Activated CD8-positive, alpha-beta memory T cell treated with anti-CD3 and anti-CD28 coated beads for 24 hours (primary cell): ENCODE measurements around the gene PDLIM7.

Experiments
- DNase-seq: peaks from one replicate; pipeline ENCODE4 v3.0.0-alpha.2; 2020

The PDLIM7 gene

DNA sequence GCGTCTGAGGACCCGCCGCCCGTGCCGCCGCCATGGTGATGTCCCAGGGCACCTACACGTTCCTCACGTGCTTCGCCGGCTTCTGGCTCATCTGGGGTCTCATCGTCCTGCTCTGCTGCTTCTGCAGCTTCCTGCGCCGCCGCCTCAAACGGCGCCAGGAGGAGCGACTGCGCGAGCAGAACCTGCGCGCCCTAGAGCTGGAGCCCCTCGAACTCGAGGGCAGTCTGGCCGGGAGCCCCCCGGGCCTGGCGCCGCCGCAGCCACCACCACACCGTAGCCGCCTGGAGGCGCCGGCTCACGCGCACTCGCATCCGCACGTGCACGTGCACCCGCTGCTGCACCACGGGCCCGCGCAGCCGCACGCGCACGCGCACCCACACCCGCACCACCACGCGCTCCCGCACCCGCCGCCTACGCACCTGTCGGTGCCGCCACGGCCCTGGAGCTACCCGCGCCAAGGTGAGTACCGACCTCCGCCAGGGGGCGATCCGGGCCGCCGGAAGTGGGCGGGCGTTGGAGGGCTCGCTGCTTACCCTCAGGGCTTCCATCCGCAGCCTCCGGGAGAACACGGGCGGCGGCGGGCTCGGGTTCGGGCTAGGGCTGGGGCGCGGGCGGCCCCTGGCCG, 42.3 kb downstream of the PDLIM7 start:
- DNase-seq = peak; percentile 98

DNA sequence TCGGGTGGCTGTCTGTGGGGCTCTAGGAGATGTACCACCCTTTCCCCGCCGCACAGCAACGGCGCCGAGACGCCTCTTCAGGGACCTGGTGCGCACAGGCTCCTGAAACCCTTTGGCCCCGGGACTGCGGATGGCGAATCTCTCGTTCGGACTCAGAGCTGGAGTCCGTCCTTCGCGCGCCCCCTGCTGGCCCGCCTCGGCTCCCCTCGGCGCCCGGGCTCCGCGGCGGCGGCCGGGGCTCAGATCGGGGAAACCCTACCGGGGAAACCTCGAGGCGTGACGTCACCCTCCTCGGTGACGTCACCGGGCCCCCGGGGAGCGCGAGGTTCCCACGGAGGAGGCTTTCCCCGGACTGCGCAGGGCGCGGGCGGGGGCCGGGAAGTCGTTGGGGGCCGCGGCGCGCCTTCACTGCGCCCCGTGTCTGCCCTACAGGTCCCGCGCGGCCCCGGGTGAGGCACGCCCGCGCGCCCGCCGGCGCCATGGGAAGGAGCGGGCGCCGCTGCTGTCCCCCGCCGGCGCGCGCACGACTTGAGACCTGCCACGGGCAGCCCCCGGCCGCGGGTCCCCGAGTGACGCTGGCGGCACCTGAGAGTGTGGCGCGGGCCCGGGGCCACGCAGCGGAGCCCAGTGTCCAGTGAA, 42.9 kb downstream of the PDLIM7 start:
- peak; percentile 99 for DNase-seq

DNA sequence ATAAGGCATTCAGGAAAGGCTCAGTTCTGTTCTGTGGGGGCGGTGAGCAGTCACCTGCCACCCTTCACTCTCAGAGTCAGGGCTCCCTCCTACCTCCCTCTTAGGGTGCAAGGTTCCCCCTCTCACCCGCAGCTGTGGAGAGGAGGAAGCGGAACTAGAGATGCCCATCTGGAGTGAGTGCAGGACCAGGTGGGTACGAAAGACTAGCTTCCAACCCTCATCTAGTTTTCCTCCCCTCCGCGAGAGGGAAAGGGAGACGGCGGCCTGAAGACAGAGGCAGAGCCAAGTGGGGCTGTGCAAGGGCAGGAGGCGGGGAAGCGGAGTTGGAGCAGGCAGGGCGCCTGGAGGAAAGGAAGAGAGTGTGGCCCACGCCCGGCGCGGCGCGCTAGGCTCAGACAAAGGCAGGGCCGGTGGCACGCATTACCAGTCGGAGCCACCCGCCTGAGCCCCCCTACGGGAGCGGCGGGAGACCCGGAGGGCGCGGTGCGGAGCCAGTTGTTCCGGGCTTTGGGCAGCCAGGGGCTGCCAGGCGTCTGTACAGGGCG, 43.5 kb downstream of the PDLIM7 start:
- no peak for DNase-seq

DNA sequence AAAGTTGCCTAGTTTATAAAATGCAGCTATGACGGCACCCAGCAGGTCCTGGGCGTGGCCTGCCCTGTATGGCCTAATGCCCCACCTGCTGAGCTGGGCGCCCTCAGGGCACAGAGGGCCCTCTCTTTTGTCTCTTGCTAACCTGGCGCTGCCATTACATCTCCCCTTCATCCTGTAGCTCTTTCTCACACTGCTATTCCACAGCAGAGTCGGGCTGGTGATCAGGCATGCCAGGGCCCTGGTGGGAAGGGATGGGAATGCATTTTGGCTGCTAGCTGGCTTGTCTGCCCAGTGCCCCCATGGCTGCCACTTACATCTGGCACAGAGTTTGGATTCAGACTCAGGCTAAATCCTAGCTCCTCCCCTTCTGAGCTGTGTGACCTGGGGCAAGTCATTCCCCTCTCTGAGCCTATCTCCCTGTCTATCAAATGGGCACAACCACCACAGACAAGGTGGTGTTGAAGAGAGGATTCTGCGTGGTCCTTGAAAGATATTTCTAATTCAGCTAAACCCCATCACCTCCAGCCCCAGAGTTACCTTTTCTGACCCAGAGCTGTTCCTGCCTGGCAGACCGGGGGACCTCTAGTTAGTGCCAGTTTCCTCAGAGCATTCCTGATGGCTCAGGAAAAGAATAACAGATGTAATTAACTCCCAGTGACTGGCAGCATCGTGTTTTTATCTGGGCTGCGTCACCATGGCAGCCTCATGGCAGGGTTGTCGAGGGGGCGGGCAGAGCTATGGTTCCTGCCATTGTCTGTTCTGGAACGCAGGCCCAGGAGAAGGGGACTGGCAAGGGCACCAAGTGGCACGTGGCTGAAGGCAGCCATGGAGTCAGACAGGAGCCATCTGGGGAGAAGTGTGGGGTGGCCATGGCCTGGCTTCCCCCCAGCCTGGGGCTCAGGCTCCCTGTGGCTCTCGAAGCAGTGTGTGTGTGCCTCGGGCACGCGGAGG, 44.4 kb downstream of the PDLIM7 start:
- no peak for DNase-seq

DNA sequence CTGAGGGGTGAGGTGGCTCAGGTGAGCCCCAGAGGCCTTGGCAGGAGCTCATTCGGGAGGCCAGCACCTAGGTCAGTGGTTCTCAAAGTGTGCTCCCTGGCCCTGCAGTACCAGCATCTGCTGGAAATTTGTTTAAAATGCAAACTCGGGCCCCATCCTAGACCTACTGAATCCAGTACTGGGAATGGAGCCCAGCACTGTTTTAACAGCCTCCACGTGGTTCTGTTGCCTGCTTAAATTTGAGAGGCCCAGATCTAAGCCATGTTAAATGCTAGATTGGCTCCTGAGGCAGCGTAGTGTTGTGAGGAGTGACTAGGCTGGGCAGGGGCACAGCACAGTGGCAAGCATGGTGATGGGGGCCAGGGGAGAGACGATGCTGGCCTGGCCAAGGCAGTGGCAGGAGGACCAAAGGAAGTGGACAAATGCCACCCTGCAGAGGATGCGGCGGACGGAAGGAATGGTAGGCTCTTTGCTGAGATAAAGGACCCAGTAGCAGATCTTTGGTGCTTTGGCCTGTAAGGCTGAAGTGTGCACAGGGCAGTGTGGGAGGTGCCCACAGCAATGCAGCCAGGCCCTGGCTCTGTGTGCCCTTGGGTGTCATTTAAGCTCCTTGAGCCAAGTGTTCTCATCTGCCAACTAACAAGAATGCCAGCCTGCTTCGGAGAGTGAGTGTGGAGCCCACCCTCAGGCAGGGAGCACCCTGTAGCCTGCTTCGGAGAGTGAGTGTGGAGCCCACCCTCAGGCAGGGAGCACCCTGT, 46.6 kb downstream of the PDLIM7 start:
- DNase-seq = no peak

DNA sequence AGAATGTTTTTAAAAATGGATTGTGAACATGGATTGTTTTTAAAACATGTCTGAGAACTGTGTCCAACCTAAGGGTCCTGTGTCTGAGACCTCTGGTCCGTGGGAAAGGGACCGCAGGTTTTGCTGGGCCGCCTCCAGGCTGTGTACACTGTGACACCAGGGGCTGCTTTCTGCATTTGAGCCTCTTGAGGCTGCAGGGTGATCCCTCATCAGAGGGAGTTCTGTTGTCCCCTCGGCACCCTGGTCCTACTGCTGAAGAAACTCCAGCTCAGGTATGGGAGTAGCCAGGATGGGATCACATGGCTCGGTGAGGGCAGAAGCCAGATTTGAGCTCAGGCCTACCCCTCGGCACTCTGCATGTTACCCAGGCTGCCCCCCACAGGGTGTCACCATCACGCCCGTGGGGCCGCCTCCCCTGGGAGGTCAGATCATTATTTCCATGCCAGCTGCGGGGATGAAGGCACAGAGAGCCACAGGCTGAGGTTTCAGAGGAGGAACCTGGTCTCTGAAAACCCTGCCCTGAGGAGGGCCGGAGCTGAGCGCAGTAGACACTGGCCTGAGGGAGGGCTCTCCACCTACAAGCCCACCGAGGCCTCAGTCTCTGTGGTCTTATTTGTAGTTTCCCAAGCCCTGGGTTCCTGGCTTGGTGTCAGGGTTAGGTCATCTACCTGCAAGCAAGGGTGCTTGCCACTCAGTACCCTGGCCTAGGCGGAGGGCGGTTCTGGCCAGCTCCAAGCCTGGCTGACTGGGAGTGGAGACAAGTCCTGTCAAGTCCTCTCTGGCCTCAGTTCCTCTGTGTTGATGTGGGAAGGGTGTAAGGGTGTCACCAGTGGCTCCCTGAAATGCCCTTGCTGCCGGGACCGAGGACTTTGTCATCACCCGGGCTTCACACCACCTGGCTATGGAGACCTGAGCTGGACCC, 48.0 kb downstream of the PDLIM7 start:
- DNase-seq = no peak

DNA sequence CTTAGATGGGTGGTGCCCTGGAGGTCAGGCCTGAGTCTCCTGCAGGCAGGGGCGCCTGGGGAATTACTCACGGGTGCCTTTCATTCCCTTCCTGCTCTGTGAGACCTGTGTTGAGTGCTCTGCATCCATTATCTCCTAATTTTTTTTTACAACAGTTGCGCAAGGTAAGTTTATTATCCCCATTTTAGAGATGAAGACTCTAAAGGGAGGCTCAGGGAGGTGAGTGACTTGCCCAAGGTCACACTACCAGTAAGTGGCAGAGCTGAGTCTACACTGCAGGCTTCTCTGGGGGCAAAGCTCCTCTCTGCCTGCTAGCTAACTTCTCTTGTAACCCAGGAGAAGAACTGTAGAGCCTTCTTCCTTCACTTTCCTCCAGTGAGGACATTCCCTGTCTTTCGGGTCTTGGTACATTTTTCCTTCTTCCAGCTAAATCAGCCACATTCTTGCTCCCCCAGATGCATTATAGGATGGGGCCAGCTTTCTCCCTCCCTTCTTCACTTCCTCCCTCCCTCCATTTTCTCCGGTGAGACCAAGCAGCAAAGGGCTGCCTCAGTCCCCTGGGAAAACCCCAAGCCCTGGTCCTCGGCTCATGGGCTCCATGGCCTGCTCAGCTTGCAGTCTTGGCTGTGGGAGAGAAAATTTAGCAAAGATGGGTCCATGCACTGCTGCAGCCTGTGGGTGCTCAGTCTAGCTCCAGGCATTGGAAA, 49.0 kb downstream of the PDLIM7 start:
- DNase-seq = no peak

DNA sequence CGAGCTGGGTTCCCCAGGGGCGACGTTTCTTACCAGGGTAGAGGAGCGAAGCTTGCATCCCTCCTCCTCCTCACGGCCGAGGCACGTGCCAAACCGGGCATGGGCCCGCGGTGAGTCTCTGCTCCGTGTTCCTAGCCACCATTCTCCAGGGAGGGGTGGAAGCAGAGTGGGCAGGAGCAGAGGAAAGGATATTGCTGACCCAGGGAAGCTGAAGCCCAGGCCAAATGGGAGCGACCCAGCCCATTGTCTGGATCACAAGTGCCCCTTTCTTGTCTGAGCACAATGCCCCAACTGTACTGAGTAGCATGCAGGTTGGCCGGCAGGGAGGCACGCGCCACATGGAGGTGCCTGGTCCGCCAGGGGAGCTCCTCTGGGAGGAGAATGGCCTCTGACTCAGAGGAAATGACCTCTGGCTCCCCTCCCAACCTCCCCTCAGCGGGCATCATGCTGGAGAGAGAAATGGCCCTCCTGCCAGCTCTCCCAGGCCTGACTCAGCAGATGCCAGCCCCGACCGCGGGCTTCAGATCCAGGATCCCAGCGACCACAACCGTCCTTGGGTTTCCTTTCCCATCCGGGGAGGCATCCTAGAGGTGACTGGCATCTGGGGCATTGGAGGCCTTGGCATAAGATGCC, 49.7 kb downstream of the PDLIM7 start:
- peak; percentile 78 for DNase-seq

DNA sequence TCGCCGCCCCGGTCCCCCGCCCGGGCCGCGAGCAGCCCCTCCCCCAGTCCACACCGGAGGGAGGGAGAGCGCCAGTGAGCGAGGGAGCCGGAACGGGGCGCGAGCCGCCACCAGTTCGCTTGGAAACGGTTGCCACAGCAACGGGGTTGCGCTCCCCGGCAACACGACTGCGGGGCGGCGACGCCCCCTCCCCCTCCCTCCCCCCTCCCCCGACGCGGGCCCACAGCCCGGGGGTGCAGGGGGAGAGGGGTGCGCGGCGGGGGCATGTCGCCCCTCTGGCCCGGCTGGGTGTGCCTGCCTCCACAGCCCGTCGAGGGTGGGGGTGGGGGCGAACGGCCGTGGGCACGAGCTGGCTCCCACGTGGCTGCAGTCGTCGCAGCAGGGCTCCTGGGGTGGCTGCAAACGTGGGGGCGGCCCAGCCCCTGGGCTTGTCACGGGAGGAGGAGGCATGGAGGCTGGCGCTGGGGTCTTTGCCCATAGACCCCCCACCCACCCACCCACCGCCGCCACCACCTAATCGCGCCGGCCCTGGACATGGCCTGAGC, 50.3 kb downstream of the PDLIM7 start:
- peak; percentile 83 for DNase-seq

DNA sequence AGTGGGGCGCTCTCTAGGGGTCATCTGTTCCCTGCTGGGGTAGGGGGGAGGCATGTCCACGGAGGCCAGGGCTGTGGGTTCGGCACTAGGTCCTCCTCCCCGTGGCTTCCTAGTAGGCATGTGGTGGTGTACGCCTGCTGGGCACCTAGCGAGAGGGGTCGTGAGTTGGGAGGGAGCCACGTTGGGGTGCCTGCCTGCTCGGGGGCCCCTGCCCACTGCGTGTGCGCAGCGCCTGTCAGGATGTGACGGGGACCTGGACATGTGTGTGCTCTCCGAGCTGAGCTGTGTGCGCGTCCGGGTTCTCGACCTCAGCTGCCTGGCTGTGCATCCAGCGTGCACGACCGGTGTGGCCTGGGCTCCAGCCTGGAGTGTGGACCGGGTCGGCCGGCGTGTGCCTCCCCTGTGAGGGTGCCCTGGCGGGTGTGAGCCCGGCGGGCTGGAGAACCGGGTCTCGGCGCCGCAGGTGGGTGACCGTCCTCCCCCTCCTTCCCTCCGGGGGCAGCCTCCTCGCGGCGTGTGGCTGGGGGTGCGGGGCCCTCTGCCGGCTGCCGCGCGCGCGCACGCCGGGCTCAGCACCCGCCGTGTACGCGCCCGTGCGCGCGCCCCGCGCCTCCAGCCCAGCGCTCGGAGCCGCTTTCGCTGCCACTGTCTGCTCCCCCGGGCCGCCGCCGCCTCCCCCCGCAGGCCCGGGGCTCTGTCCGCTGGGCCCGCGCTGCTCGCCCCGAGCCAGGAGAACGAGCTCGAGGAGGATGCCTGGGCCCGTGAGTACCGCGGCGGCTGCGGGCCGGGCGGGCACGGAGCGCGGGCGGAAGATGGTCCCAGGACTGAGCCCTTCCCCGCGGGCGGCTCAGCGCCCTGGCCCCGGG, 51.0 kb downstream of the PDLIM7 start, which contains the start of gene PRR7:
Gene PRR7 (plus strand): TSS at position 615 of the 866 bp plus-strand sequence. CDS start 8,254 bp downstream, outside the sequence.
- peak; percentile 90 for DNase-seq

DNA sequence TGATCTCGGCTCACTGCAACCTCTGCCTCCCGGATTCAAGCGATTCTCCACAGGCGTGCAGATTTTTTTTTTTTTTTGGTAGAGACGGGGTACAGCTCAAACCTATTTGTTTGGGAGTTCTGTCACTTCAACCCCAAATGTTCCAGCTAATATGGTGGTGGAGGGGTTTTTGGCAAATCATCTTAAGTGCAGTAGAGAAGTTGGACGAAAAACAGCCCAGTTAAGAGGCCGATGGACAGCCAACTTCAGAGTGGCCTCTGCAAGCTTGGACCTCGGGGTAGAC, 51.5 kb downstream of the PDLIM7 start:
- DNase-seq = no peak

DNA sequence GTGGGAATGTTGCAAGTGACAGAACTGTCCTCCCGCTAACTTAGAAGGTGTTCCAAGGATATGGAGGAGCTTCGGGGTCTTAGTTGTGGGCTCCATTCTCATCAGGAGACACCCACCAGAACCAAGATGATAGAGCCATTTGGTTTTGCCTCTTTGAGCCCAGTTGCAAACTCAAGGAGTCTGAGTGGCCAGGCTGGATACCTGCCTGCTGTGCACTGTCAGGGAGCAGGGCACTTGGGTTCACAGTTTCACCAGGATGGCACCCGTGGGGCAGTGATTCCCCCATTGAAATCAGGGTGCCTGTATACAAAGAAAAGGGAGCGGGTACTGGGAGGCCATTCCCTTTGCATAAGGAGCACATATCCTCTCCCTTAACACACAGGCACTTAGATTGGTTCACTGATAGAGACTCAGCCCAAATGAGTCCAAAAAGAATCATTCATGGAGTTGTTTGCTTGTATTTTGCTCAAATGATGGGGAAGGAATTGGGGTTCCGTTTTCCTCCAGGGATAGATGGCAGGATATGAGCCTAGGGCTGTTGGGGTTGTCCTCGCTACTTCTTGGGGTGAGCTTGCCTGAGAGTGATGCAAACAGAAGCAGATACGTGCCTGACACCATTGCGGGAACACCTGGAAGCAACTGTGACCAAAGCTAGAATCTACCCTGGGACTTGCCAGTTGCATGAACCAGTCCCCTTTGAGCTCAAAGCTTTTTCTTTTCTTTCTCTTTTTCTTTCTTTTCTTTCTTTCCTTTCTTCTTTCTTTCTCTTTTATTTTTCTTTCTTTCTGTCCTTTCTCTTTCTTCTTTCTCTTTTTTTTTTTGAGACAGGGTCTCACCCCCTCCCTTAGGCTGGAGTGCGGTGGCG, 52.1 kb downstream of the PDLIM7 start:
- peak; percentile 69 for DNase-seq

DNA sequence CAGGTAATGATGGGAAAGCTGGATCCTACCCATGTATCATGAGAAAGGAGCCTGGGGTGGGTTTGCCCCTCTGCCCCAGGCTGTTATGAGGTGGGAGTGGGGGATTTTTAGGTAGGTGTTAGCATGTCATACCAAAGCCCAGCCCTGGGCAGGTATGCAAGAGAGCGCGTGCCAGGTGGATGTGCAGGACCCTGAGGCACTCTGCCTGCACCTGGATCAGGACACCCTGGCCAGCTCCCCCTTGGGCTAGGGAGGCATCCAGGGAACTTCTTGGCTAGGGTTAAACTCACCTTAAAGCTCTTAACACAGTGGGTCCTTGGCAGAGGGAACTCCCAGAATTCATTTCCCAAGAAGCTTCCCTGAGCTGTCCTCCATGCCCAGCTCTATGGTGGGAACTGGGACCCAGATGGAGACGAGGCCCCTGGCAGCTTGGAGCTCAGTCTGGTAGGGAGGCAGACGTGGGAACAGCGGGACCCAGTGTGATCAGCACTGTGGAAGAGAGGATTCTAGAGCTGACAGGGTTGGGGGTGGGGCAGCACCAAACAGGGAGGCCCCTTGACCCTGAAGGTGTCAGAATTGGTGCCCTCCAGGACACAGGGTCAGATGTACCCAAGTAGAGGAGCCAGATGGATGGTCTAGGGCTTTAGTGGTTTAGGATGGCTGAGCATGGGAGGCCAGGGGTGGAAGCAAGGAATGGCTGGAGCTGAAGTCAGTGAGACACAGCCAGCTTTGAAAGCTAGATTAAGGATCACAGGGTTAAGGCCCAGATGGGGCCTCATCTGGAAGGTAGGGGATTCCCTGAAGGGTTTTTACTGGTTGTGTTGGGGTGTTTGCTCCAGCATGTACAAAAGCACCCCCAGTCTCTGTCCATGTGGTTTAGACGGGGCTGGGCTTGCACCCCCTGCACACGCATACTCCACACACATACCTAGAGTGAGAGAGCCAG, 53.0 kb downstream of the PDLIM7 start:
- DNase-seq = peak; percentile 72

DNA sequence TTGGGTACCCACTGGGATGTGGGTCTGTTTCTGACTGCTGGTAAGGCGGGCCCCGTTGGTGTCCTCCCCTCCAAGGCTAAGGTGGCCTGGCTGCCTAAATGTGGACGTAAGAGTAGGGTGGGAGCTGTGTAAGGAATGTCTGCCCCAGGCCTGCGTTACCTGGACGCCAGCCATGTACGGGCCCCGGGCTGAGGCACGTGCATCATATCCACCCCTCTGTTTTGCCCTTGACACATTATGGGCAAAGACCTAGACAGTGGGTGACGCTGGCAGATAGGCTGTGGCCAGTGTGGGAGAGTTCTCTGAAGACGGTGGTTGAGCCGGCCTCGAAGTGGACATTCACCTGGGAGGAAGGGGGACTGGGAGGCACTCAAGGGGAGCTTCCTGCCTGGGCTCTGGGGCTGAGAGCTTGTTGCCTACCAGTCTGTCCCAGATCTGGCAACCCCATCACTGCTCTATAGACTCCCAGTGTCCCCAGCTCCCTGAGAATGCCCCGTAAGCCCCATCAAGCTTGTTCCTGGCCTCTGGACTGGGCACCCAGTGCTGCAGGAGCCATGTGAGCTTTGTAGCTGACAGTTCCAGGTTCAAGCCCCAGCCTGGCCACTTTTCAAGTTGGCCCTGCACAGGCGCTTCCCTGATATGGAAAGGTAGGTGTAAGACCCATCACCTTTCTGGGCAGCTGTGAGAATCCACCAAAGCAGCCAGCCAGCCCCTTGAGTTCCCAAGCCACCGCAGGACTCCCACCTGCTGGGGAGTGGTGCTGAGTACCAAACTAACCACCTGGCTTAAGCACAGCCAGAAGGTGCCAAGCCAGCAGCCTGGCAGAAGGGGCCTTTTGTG, 54.0 kb downstream of the PDLIM7 start:
- DNase-seq = peak; percentile 61

DNA sequence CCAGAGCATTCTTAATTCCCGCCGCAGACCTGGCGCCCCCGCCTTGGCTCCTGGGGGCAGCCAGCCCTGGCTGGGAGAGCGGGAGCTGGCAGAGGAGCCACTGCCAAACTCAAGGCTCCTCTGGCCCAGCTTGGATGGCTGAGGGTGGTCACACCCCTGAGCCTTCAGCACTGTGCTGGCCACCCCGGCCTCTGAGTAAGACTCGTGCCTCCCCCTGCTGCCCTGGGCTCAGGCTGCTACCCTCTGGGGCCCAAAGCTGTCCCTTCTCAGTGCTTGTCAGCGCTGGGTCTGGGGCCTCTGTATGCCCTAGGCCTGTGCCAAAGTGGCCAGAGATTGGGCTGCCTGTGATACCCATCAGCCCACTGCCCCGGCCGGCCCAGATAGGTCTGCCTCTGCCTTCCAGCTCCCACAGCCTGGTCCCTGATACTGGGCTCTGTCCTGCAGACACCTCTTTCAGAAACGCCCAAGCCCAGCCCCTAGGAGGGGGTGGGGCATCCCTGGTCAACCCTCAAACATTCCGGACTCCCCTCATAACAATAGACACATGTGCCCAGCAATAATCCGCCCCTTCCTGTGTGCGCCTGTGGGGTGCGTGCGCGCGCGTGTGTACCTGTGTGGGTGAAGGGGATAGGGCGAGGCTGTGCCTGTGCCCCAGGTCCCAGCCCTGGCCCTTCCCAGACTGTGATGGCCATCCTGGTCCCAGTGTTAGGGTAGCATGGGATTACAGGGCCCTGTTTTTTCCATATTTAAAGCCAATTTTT, 55.2 kb downstream of the PDLIM7 start:
- no peak for DNase-seq
